Hematopoietic multipotent progenitor cell treated with erythropoietin and hydrocortisone succinate and interleukin-3 and kit ligand, for 17 days (in vitro differentiated cells): Measurements from ENCODE around the gene FLACC1.

ENCODE experiments used
- DNase-seq: peaks from one replicate; pipeline ENCODE4 v3.0.0-alpha.2; 2015; ENCODE audit warnings: low spot score

The FLACC1 gene

GRCh38 chr2:201275990-201276389, 81.2 kb downstream of the FLACC1 start:
- DNase-seq, result no peak

- DNase-seq, result no peak
Observed at GRCh38 chr2:201275069-201275468, 82.1 kb downstream of the FLACC1 start.

GRCh38 chr2:201273330-201273983, 83.7 kb downstream of the FLACC1 start:
- DNase-seq, result no peak

GRCh38 chr2:201271917-201272316, 85.2 kb downstream of the FLACC1 start:
- DNase-seq, result no peak

DNA sequence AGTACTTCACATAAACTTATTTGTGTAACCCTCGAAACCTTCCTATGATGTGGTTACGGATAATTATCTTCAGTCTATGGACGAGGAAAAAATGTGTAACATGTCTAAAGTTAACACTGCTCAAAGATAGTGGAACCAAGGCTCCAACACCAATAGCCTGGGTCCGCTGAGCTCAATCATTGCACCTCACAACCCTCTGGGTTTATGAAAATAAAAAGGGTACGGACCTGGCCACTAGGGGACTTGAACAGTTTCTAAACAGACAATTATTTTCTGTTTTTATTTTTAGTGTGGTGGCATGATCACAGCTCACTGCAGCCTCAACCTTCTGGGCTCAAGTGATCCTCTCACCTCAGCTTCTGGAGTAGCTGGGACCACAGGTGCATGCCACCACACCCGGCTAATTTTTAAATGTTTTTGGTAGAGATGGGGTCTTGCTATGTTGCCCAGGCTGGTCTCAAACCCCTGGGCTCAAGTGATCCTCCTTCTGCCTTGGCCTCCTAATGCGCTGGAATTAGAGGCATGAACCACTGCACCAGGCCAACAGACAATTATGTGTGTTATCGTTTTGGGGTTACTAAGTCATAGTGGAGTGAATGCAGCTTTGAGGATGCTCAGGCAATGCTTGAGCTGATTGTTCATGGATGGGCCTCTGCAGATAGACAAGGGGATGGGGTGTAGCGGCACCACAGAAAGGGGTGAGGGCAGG, 86.7 kb downstream of the FLACC1 start:
- DNase-seq, result no peak

GRCh38 chr2:201269764-201270163, 87.4 kb downstream of the FLACC1 start:
- DNase-seq, result peak; percentile 43

DNA sequence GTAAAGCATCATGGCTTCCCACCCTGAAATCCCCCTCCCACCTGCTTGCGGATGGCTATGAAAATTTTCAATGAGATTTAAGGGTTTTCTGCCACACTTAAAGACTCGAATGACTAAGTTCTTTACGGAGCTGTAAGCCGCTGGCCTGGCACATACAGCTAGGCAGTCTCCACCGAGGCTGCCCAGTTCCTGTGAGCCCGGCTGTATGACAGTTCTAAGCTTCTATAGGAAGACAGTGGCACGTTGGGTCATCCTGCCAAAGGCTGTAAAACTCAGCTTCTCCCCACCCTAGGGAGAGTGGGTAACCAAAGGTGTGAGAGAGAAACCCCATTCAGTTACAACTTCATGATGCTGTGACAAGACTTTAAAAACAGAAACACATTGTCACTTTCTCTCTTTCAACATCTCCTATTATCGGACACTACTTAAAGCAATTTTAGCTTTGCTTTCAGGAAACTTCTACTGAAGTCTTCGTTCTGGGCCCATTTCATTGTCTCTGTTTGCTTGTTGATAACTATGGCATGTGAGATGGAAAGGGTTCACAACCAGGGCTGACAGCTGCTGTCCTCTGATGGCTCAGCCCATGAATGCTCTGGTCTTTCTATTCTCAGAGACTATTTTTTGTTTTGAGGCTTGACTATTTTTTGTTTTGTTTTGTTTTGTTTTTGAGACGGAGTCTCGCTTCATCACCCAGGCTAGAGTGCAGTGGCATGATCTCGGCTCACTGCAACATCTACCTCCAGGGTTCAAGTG, 89.7 kb downstream of the FLACC1 start:
- no peak for DNase-seq

- DNase-seq, result no peak
Observed at GRCh38 chr2:201266629-201267028, 90.5 kb downstream of the FLACC1 start.

GRCh38 chr2:201264472-201265173, 92.5 kb downstream of the FLACC1 start:
- no peak for DNase-seq

DNA sequence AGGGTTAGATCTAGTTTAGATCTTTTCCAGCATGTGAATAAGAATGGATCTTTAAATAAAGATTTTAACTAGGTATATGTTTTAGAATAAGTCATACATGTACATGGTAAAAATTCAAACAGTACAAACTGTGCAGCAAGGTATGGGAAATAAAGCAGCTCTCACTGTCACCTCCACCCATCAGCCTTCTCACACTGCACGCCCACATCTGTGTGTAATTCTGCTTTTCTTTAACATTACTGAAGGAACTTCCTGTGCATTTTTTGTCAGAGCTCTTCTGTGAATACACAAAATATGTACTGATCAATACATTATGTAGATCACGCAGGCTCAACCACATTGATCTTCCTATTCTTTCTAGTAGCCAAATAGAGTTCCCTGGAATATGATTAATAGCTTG, 93.4 kb downstream of the FLACC1 start:
- no peak for DNase-seq

DNA sequence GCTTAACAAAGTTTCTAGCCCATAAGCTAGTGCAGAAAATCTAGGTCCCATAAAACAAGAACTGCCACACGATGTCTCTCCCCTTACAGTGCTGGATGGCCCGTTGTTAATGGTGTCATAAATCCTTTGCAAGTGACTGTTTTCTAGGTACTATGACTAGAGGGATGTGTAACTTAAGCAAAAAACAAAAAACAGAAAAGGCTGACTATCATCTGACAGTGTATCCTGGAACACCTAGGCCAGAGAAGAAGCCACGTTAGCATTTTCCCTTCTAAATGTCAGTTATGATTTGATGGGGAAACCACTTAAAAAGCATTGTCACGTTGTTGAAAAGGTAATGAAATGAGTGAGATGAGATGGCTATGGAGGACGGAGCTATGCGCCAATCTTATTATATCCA, 94.4 kb downstream of the FLACC1 start:
- DNase-seq, result no peak

GRCh38 chr2:201261906-201262305, 95.2 kb downstream of the FLACC1 start:
- DNase-seq, result no peak

- DNase-seq, result peak; percentile 25
Observed at GRCh38 chr2:201261471-201261870, 95.7 kb downstream of the FLACC1 start.

DNA sequence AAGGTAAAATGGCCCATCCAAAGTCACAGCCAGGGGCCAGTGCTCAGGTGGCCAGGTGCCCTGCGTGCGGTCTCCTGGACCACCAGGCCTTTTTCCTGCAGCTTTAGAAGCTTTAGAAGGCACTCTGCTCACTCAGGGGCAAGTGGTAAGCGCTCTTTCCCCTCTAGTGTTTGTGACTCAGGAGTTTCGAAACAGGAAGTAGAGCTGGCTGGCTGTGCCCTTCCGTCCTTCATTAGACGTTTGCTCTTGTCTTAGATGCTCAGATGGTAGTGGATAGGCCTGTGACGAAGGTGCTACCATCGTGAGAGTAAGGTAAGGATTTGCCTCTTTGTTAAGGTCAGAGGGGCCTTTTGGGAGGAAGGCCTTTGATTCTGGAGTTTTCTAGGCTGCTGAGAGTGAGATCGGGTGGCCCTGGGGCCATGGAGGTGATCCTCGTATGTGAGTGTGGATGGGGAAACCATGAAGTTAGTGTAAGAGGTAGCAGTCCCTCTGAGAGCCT, 96.8 kb downstream of the FLACC1 start, which contains the start of gene CASP8:
Gene CASP8 (plus strand): TSS at position 235 of the 499 bp plus-strand sequence. CDS start 5,951 bp downstream, outside the sequence.
- DNase-seq, result peak; percentile 65

DNA sequence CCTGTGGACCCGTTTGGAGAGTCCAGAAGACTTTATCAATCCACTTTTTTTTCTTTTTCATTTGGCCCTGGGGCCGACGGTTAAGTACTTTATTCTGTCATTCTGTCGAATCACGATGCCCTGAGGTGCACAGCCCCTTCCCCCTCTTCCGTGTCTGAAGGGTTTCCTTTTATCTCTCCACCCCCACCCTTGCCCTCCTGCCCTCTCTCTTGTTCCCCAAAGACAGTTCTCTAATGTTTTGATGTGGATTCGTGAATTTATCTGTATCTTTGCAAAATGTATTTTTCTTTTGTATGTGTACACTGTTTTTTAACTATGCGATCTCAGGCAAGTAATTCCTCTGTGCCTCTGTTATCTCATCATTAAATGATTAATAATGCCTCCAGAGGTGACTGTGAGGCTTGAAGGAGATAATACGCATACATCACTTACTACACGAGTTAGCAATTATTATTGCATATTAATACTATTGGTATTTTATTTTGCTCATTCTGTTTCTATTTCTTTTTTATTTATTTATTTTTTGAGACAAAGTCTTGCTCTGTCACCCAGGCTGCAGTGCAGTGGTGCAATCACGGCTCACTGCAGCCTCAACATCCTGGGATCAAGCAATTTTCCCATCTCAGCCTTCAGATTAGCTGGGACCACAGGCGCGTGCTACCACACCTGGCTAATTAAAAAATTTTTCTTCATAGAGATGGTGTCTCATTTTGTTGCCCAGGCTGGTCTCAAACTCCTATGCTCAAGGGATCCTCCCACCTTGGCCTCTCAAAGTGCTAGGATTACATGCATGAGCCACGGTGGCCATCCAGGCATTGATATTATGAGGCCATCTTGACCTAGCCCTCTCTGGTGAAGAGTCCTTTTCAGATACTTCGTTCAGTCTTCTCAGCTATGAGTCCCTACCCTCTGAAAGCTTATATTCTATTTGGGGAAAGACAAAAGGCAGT, 98.2 kb downstream of the FLACC1 start:
- DNase-seq, result no peak

DNA sequence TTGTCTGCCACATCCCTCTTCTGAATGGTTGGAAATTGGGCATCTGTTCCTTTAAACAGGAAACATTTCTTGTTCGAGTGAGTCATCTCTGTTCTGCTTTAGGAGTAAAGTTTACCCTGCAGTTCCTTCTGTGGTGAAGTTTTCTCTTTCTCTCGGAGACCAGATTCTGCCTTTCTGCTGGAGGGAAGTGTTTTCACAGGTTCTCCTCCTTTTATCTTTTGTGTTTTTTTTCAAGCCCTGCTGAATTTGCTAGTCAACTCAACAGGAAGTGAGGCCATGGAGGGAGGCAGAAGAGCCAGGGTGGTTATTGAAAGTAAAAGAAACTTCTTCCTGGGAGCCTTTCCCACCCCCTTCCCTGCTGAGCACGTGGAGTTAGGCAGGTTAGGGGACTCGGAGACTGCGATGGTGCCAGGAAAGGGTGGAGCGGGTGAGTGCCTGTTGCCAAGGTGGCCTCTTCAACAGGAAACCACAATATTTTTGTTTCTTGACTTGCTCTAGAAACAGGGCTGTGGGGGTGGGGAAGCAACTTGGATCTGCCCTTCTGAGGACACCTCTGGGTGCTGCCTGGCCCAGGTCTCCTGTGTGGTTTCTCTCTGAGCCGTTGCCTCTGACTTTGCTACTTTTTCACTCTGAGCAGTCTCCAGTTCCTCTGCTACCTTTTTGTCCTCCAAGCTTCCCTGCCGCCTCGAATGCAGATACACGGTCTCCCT, 99.0 kb downstream of the FLACC1 start:
- DNase-seq, result peak; percentile 51

DNA sequence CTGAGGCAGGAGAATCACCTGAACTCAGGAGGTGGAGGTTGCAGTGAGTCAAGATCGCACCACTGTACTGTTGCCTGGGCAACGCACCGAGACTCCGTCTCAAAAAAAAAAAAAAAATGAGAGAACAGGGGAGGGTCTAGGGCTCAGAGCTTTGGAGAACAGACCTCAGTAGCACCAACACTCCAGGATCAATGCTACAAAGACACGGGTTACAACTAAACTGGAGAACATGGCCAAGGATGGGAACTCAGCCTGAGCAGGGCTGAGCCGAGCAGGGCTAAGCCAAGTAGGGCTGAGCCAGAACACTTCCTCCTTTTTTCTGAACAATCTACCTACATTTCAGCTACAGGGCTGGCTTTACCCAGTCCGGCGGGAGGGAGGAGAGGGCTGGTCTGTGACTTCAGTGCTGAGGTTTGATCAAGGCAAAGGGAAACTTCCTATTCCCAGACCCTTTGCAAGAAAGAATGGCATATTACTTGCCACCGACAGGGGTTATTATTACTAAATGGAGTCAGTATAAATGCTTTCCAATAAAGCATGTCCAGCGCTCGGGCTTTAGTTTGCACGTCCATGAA, 99.7 kb downstream of the FLACC1 start:
- no peak for DNase-seq

GRCh38 chr2:201256082-201256481, 101.1 kb downstream of the FLACC1 start:
- DNase-seq, result no peak

DNA sequence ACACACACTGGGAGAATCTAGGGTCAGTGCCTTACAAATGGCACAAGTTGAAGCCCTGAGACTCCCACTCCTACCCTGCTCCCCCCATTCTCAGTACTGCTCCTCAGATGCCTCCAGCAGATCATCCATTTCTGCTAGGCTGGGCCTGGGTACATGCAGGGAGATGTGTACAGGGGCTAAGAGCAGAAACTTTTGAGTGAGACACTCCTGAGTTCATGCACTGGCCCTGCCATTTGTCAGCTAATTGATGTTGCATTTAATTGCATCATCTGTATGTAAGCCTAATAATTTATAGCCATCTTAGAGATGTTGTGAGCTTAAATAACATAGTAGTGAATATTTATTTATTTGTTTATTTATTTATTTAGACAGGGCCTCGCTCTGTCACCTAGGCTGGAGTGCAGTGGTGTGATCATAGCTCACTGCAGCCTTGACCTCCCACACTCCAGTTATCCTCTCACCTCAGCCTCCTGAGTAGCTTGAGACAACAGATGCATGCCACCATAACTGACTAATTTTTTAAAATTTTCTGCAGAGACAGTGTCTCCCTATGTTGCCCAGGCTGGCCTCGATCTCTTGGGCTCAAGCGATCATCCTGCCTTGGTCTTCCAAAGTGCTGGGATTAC, 101.6 kb downstream of the FLACC1 start:
- no peak for DNase-seq
